GM19043 (cell line): Measurements from ENCODE around the gene NPAP1.
"Not testable (repeated sequence)": the region's sequence is repeated elsewhere in the genome, so short reads cannot be mapped to it uniquely, and the experiment has no call there.

Experiments
- ATAC-seq: cut with Tn5 transposase; IDR thresholded peaks from one replicate; pipeline ENCODE4 v1.9.1; 2021; ENCODE audit warnings: low read depth; ENCODE audit not compliant: unreplicated experiment

The NPAP1 gene, protein sequence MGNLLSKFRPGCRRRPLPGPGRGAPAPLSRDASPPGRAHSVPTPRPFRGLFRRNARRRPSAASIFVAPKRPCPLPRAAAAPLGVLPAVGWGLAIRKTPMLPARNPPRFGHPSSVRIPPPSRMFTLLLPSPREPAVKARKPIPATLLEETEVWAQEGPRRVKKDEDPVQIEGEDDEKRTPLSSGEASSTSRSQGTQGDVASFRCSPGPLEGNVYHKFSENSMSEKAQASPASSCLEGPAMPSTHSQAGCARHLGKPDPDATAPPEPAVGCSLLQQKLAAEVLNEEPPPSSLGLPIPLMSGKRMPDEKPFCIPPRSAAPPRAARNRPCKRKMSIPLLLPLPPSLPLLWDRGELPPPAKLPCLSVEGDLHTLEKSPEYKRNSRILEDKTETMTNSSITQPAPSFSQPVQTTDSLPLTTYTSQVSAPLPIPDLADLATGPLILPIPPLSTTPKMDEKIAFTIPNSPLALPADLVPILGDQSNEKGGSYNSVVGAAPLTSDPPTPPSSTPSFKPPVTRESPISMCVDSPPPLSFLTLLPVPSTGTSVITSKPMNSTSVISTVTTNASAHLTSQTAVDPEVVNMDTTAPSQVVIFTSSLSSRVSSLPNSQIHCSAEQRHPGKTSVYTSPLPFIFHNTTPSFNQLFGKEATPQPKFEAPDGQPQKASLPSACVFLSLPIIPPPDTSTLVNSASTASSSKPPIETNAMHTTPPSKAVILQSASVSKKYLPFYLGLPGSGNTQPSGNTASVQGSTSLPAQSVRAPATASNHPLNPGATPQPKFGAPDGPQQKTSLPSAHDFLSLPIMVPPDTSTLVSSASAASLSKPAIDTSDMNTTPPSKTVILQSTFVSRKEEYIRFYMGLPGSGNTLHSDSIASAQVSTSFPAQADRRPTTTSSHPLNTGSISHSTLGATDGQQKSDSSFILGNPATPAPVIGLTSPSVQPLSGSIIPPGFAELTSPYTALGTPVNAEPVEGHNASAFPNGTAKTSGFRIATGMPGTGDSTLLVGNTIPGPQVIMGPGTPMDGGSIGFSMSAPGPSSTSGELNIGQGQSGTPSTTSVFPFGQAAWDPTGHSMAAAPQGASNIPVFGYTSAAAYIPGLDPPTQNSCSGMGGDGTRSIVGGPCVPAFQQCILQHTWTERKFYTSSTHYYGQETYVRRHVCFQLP

DNA sequence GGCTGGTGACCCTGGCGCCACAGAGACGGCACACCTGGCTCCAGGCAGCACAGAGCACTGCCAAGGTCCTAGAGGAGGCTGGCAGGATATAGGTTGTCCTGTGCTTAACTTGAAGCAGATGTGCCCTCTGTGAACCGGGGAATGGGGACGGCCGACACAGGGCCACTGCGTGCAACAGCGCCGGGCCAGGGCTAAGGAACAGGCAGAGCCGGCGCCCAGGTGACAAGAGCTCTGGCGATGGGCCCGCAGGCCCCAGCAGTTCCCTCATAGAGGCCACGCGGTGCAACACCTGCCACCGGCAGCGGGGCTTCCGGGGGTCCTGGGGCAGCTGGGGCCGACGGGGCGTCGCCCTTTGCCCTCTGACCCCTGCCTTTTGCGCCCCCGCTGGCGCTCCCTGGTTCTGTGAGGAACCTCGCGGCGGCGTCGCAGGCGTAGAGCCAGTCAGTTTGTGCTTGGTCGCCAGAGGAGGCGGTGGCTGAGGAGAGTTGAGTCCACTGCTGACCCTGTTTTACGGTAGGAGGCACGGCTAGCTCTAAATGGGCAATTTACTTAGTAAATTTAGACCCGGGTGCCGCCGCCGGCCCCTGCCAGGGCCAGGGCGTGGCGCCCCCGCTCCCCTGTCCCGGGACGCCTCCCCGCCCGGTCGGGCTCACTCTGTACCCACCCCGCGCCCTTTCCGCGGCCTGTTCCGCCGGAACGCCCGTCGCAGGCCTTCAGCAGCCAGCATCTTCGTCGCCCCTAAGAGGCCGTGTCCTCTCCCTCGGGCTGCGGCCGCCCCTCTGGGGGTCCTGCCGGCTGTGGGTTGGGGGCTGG lies at the start of gene NPAP1:
NPAP1 (plus strand) TSS at position 444 of the 813 bp plus-strand sequence; CDS start at position 537, 93 bp downstream.
- ATAC-seq, result no peak

DNA sequence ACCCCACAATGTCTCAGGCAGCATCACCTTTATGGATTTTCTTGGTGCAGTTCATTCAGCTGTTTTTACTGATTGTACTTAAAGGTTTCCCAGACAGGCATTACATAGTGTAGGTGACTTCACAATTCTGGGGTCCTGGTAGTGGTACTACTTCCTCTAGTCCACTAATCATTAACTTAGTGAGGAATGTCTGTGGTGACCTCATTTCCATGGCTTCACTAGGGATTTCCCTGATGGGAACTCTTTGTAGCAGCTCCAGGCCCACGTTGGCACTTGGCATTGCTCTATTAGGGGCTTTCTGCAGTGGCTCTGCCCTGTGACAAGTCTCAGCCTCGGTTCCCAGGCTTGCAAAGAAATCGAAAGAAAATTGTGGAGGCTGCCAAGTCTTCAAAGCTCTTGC lies 48.1 kb upstream of the NPAP1 start:
- no peak for ATAC-seq

DNA sequence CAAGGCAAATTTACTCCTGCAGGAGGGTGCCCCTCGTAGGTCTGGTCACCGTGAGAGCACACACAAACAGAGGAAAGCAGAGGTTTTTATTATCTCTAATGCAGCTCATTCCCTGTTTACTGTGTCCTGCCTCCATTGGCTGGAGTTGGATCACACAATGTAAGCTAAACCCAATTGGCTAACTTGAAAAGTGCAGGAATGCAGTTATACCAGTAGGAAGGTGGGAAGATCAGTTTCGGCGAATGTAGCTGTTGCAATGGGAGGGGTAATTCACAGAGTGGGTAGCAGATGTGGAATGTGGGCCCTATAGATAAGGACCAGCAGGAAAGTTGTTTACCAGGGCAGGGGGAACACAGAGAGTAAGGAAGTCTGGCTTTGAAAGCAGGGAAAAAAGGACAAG lies 42.5 kb upstream of the NPAP1 start:
- no peak for ATAC-seq

DNA sequence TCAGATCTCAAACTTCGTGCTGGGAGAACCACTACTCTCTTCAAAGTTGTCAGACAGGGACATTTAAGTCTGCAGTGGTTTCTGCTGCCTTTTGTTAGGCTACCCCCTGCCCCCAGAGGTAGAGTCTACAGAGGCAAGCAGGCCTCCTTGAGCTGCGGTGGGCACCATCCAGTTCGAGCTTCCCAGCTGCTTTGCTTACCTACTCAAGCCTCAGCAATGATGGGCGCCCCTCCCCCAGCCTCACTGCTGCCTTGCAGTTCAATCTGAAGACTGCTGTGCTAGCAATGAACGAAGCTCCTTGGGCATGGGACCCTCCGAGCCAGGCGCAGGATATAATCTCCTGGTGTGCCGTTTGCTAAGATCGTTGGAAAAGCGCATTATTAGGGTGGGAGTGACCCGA lies 36.2 kb upstream of the NPAP1 start:
- not testable (repeated sequence) for ATAC-seq

DNA sequence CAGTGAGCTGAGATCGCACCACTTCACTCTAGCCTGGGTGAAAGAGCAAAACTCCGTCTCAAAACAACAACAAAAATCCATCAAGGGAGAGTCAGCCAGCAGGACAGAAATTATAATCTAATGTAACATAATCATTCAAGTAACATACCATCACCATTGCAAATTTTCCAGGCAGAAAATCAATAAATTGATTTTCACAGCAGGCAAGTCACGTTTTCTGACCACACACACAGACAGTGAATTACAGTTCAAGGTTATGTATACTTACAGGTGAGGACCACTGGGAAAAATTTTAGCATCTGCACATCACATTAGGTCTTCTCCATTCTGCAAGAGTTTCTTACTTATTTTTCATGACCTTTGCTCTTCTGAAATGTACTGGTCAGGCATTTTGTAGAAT lies 29.9 kb upstream of the NPAP1 start:
- ATAC-seq, result no peak

DNA sequence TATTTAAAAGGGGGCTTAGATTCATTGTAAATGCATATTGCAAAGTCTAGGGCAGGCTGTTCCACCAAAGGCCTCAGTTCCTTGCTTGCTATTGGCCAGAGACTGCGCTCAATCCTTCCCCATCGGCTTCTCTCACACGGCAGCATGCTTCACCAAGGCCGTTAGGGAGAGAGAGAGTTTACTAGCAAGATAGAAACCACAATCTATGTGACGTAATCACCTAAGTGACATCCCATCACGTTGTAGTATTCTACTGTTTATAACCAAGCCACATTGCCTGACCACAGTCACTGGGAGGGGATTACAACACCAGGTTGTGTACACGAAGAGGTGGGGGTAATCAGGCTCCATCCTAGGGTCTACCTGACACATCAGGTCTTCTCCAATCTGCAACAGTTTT lies 16.0 kb upstream of the NPAP1 start:
- ATAC-seq, result no peak

DNA sequence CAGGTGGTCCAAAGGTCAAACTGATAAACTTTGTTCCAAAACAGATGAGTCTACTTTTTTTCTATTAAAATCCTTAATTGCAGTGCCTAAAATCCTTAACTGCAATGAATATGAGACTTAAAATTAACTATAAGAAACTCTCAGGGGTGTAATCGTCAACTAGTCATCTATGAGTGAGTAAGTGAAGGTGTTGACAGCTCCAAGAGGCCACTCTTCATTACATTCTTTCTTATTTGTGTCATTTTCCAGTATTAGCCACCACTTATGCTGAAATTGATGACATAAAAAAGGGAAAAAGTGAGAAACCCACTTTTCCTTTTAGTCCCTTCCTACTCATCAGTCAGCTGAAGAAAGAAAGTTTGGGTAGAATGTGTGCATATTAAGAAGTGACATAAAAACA lies 12.6 kb upstream of the NPAP1 start:
- ATAC-seq, result no peak

DNA sequence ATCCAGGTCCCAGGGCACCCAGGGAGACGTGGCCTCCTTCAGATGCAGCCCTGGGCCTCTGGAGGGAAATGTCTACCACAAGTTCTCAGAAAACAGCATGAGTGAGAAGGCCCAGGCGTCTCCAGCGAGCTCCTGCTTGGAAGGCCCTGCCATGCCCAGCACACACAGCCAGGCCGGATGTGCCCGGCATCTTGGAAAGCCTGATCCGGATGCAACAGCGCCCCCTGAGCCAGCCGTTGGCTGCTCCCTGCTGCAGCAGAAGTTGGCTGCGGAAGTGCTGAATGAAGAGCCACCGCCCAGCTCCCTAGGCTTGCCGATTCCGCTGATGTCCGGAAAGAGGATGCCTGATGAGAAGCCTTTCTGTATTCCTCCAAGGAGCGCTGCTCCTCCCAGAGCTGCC lies 856 bp downstream of the NPAP1 start:
- ATAC-seq, result no peak

DNA sequence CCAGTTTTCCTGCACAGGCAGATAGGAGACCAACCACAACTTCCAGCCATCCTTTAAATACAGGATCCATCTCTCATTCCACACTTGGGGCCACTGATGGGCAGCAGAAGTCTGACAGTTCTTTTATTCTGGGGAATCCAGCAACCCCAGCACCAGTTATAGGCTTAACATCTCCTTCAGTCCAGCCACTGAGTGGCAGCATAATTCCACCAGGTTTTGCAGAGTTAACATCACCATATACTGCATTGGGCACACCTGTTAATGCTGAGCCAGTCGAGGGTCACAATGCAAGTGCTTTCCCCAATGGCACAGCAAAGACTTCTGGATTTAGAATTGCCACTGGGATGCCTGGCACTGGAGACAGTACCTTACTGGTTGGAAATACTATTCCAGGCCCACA lies 2.9 kb downstream of the NPAP1 start:
- ATAC-seq, result no peak

DNA sequence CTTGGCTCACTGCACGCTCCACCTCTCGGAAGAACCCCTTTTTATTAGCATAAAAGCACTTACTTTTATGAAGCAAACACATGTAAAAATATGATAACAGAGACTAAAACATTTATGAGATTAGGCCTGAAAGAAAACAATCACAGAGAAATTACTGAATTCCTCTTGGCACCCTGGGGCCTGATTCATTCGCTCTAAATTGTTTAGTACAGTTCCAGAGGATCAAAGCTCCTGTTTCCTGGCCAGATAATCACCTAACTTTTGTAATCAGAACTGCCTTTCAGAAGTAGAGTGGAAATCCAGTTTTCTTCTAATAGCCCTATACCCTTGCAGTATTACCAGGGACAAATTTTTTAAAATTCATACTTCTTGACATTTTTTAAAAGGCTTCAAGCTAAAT lies 6.4 kb downstream of the NPAP1 start:
- ATAC-seq, result no peak

DNA sequence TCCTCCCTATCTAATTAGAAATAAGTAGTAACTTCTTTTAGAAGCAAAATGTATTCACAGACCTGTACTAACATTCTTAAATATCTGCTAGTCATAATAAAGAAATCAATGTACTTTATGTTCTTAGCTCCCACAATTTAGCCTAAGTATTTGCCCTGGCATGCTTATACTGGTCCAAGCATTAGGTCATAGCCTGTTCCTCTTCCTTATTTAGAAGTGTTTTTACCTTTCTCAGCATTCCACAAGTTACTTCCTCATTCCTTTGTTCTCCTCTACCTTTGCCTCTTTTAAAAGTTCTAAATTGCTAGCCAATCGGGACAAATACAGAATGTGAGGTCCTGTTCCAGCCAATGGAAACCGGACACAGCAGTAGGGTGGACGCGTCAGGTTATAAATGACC lies 7.3 kb downstream of the NPAP1 start:
- not testable (repeated sequence) for ATAC-seq

DNA sequence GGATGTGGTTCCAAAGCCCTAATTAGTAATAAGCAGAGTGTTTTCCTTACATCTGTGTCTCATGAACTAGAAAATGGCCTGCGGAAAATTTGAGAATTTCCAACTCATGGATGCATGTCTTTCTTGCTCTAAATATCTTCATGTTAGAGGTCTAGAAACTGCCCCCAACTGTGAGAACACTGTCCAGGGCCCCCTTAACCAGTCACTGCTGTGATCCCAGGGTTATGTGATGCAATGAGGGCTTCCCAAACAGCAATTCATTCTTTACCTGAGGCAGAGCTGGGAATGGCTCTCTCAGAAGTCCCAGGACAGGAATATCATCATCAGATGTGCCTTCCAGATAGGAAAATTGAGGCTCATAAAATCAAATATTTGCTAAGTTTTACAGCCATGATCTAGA lies 8.2 kb downstream of the NPAP1 start:
- ATAC-seq, result no peak

DNA sequence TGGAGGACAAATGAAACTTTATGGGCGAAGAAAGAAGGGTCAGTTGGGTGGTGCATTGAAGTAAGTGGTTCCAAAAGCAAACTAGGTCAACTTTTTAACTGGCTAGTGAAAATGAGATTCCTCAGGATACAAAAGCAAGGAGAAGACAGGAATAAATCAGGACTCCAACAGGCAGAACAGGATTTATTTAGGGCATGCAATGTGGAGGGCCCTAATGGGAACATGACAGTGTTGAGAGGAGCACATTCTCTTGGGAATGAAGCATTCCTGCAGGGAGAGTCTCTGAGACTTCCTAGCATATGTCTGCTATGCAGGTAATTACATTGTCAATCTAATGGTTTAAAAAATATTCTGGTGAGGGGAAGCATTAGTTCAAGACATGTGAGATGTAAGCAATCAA lies 8.7 kb downstream of the NPAP1 start:
- ATAC-seq, result no peak

DNA sequence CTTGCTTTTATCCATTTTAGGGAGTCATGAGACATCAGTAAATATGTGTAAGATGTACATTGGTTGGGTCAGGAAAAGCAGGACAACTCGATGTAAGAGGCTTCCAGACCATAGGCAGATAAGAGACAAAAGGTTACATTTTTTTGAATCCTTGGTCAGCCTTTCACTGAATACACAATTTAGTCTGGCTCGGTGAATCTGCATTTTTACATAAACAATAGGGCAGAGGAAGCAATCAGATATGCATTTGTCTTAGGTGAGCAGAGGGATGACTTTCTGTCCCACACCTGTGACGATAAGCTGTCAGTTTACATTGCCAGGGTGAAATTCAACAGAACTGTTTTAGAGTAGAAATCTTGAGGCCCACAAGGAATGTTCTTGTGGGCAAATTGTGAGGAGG lies 20.6 kb downstream of the NPAP1 start:
- ATAC-seq, result no peak

DNA sequence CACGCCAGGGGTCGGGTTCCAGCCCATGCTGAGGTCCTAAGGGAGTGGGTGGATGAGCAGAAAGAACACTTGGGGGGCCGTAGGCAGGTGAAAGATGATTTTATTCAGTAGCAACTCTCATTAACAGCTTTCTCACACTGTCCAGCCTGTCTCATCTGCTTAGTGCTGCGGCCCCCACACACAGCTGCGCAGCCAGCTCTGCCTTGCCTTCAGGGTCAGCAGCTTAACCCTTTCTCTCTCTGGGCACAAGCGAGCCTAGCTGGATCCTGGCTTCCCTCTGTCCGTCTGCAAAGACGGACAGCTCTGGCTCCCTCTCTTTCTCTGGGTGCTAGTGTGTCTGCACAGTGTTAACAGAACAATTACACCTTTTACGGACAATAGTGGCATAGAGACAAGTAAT lies 21.3 kb downstream of the NPAP1 start:
- no peak for ATAC-seq

DNA sequence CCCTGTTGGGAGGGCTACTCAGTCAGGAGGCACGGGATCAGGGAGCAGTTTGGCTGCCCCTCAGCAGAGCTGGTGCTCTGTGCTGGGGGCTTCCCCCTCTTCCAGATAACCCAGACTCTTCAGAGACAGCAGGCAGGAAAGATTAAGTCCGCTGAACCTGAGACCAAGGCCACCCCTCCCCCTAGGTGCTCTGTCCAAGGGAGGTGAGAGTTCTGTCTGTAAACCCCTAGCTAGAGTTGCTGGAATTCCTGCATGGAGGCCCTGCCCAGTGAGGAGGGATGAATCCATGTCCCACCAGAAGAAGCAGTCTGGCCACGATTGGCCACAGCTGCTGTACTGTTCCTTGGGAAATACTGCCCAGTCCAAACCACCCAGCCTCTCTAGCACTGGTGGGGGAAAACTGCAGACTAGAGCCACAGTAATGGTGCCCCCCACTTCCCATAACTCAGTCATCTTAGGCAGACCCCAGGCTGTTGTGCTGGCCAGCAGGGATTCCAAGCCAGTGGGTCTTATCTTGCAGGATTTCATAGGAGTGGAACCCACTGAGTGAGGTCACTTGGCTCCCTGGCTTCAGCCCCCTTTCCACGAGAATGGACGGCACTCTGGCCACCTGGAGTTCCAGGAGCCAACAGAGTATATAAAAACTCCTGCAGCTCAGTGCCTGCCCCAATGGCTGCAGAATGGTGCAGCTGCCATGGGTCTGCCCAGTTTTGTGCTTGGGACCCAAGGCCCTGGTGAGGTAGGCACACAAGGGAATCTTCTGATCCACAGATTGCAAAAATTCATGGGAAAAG lies 42.9 kb downstream of the NPAP1 start:
- ATAC-seq, result no peak

DNA sequence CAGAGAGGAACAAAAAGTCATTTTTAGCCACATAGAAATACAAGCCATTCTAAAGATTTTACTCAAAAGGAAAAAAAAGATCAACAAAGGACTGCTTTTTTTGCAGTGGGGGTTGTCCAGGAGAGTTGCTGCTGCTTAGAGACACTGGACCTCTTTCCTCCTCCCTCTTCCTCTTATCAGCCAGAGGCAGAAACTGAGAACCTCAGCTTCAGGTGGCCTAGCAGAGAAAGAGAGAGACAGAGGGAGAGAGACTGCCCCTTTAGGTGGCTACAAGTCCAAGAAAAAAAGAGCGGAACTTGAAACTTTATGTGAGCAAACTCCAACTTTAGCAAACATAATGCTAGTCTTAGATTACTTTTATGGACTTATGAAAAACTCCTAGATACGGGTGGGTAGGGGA lies 54.2 kb downstream of the NPAP1 start:
- ATAC-seq, result no peak
